ENCODE data around the gene SESN1. TPM values are rescaled to one million over a fixed set of nuclear protein-coding genes. Genes with fewer than 3 reads are reported as not detected.

SESN1 gene
- total RNA-seq, 1 donor from 2014 or later: 23.6 TPM

- H3K27me3 Mint-ChIP-seq (ENCODE audit: unreplicated experiment): no peaks in the 10 kb centered on the region
- TF ChIP-seq CTCF (IDR thresholded peaks at IDR 0.05; ENCODE audit: unreplicated experiment): no peak
- H3K9me3 Mint-ChIP-seq (ENCODE audit: unreplicated experiment): no peaks in the 10 kb centered on the region
- no peak overlapping the region for H3K4me3 Mint-ChIP-seq (ENCODE audit: unreplicated experiment)
- no peaks in the 10 kb centered on the region for H3K36me3 Mint-ChIP-seq (ENCODE audit: low read depth, unreplicated experiment)
- peaks cover 3% of the 10 kb centered on the region for H3K4me1 Mint-ChIP-seq (ENCODE audit: unreplicated experiment)
- no peak overlapping the region for H3K27ac Mint-ChIP-seq (ENCODE audit: unreplicated experiment)
- DNase-seq (ENCODE audit: low spot score): no peak
Measured at GRCh38 chr6:109028439-109028838, 66.2 kb downstream of the SESN1 start.

GRCh38 chr6:109027964-109028363 lies 66.7 kb downstream of the SESN1 start:
- no peak for TF ChIP-seq CTCF (IDR thresholded peaks at IDR 0.05; ENCODE audit: unreplicated experiment)
- Mint-ChIP-seq H3K36me3 (ENCODE audit: low read depth, unreplicated experiment) (no peaks in the 10 kb centered on the region), H3K27ac (ENCODE audit: unreplicated experiment) (no peak overlapping the region), H3K9me3 (ENCODE audit: unreplicated experiment) (no peaks in the 10 kb centered on the region), H3K4me1 (ENCODE audit: unreplicated experiment) (peaks cover 3% of the 10 kb centered on the region), H3K27me3 (ENCODE audit: unreplicated experiment) (no peaks in the 10 kb centered on the region), H3K4me3 (ENCODE audit: unreplicated experiment) (no peak overlapping the region)
- DNase-seq (ENCODE audit: low spot score): no peak

- no peaks in the 10 kb centered on the region for H3K36me3 Mint-ChIP-seq (ENCODE audit: low read depth, unreplicated experiment)
- H3K4me3 Mint-ChIP-seq (ENCODE audit: unreplicated experiment): no peak overlapping the region
- H3K27me3 Mint-ChIP-seq (ENCODE audit: unreplicated experiment): no peaks in the 10 kb centered on the region
- TF ChIP-seq CTCF (IDR thresholded peaks at IDR 0.05; ENCODE audit: unreplicated experiment): no peak
- H3K27ac Mint-ChIP-seq (ENCODE audit: unreplicated experiment): no peak overlapping the region
- DNase-seq (ENCODE audit: low spot score): no peak
- H3K4me1 Mint-ChIP-seq (ENCODE audit: unreplicated experiment): no peaks in the 10 kb centered on the region
- H3K9me3 Mint-ChIP-seq (ENCODE audit: unreplicated experiment): no peaks in the 10 kb centered on the region
Measured at GRCh38 chr6:109025639-109026038, 69.0 kb downstream of the SESN1 start.

GRCh38 chr6:109024784-109025183 lies 69.9 kb downstream of the SESN1 start:
- Mint-ChIP-seq H3K36me3 (ENCODE audit: low read depth, unreplicated experiment) (no peaks in the 10 kb centered on the region), H3K27ac (ENCODE audit: unreplicated experiment) (no peak overlapping the region)

GRCh38 chr6:109024368-109024767 lies 70.3 kb downstream of the SESN1 start:
- no peak for DNase-seq (ENCODE audit: low spot score)
- H3K4me3 Mint-ChIP-seq (ENCODE audit: unreplicated experiment): no peak overlapping the region
- no peaks in the 10 kb centered on the region for H3K4me1 Mint-ChIP-seq (ENCODE audit: unreplicated experiment)
- H3K27ac Mint-ChIP-seq (ENCODE audit: unreplicated experiment): no peak overlapping the region
- H3K9me3 Mint-ChIP-seq (ENCODE audit: unreplicated experiment): no peaks in the 10 kb centered on the region
- TF ChIP-seq CTCF (IDR thresholded peaks at IDR 0.05; ENCODE audit: unreplicated experiment): no peak
- H3K36me3 Mint-ChIP-seq (ENCODE audit: low read depth, unreplicated experiment): no peaks in the 10 kb centered on the region
- H3K27me3 Mint-ChIP-seq (ENCODE audit: unreplicated experiment): no peaks in the 10 kb centered on the region

More at GRCh38 chr6:109024784-109025183, 69.9 kb downstream of the SESN1 start:
- Mint-ChIP-seq H3K4me3 (ENCODE audit: unreplicated experiment) (no peak overlapping the region), H3K27me3 (ENCODE audit: unreplicated experiment) (no peaks in the 10 kb centered on the region), H3K9me3 (ENCODE audit: unreplicated experiment) (no peaks in the 10 kb centered on the region), H3K4me1 (ENCODE audit: unreplicated experiment) (no peaks in the 10 kb centered on the region)
- no peak for DNase-seq (ENCODE audit: low spot score)
- TF ChIP-seq CTCF (IDR thresholded peaks at IDR 0.05; ENCODE audit: unreplicated experiment): no peak

Measured in endothelial cell (in vitro differentiated cells).